ENCODE measurements around the gene AGFG2.
"Not testable (repeated sequence)": the region's sequence is repeated elsewhere in the genome, so short reads cannot be mapped to it uniquely, and the experiment has no call there.

DNA sequence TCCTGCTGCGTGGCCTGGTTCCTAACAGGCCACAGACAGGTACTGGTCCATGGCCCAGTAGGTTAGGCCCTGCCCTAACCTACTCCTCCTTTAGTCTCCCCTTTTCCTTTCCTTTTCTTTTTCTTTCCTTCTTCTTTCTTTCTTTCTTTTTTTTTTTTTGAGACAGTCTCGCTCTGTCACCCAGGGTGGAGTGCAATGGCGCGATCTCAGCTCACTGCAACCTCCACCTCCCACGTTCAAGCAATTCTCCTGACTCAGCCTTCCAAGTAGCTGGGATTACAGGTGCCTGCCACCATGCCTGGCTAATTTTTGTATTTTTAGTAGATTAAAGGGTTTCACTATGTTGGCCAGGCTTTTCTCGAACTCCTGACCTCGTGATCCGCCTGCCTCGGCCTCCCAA, 3.0 kb upstream of the AGFG2 start:
- TF ChIP-seq, protein P1, sequence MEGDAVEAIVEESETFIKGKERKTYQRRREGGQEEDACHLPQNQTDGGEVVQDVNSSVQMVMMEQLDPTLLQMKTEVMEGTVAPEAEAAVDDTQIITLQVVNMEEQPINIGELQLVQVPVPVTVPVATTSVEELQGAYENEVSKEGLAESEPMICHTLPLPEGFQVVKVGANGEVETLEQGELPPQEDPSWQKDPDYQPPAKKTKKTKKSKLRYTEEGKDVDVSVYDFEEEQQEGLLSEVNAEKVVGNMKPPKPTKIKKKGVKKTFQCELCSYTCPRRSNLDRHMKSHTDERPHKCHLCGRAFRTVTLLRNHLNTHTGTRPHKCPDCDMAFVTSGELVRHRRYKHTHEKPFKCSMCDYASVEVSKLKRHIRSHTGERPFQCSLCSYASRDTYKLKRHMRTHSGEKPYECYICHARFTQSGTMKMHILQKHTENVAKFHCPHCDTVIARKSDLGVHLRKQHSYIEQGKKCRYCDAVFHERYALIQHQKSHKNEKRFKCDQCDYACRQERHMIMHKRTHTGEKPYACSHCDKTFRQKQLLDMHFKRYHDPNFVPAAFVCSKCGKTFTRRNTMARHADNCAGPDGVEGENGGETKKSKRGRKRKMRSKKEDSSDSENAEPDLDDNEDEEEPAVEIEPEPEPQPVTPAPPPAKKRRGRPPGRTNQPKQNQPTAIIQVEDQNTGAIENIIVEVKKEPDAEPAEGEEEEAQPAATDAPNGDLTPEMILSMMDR (IDR thresholded peaks at IDR 0.05) = not testable (repeated sequence)
- TF ChIP-seq, protein P2, sequence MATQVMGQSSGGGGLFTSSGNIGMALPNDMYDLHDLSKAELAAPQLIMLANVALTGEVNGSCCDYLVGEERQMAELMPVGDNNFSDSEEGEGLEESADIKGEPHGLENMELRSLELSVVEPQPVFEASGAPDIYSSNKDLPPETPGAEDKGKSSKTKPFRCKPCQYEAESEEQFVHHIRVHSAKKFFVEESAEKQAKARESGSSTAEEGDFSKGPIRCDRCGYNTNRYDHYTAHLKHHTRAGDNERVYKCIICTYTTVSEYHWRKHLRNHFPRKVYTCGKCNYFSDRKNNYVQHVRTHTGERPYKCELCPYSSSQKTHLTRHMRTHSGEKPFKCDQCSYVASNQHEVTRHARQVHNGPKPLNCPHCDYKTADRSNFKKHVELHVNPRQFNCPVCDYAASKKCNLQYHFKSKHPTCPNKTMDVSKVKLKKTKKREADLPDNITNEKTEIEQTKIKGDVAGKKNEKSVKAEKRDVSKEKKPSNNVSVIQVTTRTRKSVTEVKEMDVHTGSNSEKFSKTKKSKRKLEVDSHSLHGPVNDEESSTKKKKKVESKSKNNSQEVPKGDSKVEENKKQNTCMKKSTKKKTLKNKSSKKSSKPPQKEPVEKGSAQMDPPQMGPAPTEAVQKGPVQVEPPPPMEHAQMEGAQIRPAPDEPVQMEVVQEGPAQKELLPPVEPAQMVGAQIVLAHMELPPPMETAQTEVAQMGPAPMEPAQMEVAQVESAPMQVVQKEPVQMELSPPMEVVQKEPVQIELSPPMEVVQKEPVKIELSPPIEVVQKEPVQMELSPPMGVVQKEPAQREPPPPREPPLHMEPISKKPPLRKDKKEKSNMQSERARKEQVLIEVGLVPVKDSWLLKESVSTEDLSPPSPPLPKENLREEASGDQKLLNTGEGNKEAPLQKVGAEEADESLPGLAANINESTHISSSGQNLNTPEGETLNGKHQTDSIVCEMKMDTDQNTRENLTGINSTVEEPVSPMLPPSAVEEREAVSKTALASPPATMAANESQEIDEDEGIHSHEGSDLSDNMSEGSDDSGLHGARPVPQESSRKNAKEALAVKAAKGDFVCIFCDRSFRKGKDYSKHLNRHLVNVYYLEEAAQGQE (IDR thresholded peaks at IDR 0.05; ENCODE audit: insufficient read depth in 1 of 2, low read depth in 2 of 2, low read length in 1 of 2) = not testable (repeated sequence)
- TF ChIP-seq POLR2AphosphoS5 (IDR thresholded peaks at IDR 0.05; ENCODE audit: low read depth, low read length); SIN3A (IDR thresholded peaks at IDR 0.05; ENCODE audit: borderline replicate concordance, insufficient read depth, low read depth, low read length); TCF7L2 (IDR thresholded peaks at IDR 0.05; ENCODE audit: low read depth, low read length): not testable (repeated sequence)

Measured in Panc1 (cell line).